Fibroblast of the aortic adventitia (primary cell): Measurements from ENCODE around the gene DSCAML1. TPM values are rescaled to one million over a fixed set of nuclear protein-coding genes. Genes with fewer than 3 reads are reported as not detected.

Experiments used
- DNase-seq: peaks from one replicate; pipeline ENCODE4 v3.0.0-alpha.2; 2010; ENCODE audit warnings: low read depth
- H3K4me3 ChIP-seq: 2 replicates; pipeline ENCODE4 v1.5.1; 2011; ENCODE audit warnings: low read depth, mild to moderate bottlenecking, control low read depth, low read length, moderate library complexity
- CTCF ChIP-seq: IDR thresholded peaks from 2 replicates; pipeline ENCODE4 v1.5.1; 2011; ENCODE audit warnings: mild to moderate bottlenecking, low read length, control low read depth, inconsistent platforms; ENCODE audit not compliant: insufficient read depth
- total RNA-seq: library from RNA; depleted of rRNA; stranded (reverse); fragments of >200 nt; gene quantifications from 2 replicates; pipeline ENCODE4 v1.2.3, GENCODE V29; 2012; ENCODE audit warnings: low replicate concordance

Gene DSCAML1
- total RNA-seq, 1 donor = not detected

GRCh38 chr11:117835576-117835975, 38.6 kb upstream of the DSCAML1 start:
- DNase-seq = no peak
- TF ChIP-seq CTCF = no peak

GRCh38 chr11:117834838-117835443, 37.9 kb upstream of the DSCAML1 start:
- H3K4me3 ChIP-seq = no peak overlapping the region
- DNase-seq = no peak
- no peak for TF ChIP-seq CTCF

More at GRCh38 chr11:117835576-117835975, 38.6 kb upstream of the DSCAML1 start:
- H3K4me3 ChIP-seq = no peak overlapping the region

GRCh38 chr11:117834068-117834810, 37.2 kb upstream of the DSCAML1 start:
- DNase-seq = no peak
- H3K4me3 ChIP-seq = no peak overlapping the region
- TF ChIP-seq CTCF = no peak

GRCh38 chr11:117833401-117833891, 36.4 kb upstream of the DSCAML1 start:
- no peak for DNase-seq
- no peak for TF ChIP-seq CTCF
- H3K4me3 ChIP-seq = no peak overlapping the region

GRCh38 chr11:117832511-117832910, 35.5 kb upstream of the DSCAML1 start:
- no peak for DNase-seq
- H3K4me3 ChIP-seq = no peak overlapping the region
- TF ChIP-seq CTCF = no peak

- no peak for TF ChIP-seq CTCF
- H3K4me3 ChIP-seq = no peak overlapping the region
- DNase-seq = no peak
Observed at GRCh38 chr11:117831661-117832415, 34.8 kb upstream of the DSCAML1 start.
